Fibroblast of lung (primary cell): ENCODE data around the gene SLC39A1.

ENCODE experiments used
- EZH2 ChIP-seq: IDR thresholded peaks from 2 replicates; pipeline ENCODE4 v1.5.1; 2012; ENCODE audit warnings: low read length, control low read depth, mild to moderate bottlenecking; ENCODE audit errors: missing control alignments
- TF ChIP-seq, protein P1 (sequence below), 2 donors: IDR thresholded peaks in 1 of 2; conservative IDR thresholded peaks in 1 of 2; 1 replicate in 1 of 2; 2 replicates in 1 of 2; pipeline ENCODE4 v1.5.1; 2011 to 2012; ENCODE audit warnings: low read length in 2 of 2, control low read depth in 1 of 2, inconsistent platforms in 1 of 2, low read depth in 1 of 2, mild to moderate bottlenecking in 1 of 2

- TF ChIP-seq, protein P1, sequence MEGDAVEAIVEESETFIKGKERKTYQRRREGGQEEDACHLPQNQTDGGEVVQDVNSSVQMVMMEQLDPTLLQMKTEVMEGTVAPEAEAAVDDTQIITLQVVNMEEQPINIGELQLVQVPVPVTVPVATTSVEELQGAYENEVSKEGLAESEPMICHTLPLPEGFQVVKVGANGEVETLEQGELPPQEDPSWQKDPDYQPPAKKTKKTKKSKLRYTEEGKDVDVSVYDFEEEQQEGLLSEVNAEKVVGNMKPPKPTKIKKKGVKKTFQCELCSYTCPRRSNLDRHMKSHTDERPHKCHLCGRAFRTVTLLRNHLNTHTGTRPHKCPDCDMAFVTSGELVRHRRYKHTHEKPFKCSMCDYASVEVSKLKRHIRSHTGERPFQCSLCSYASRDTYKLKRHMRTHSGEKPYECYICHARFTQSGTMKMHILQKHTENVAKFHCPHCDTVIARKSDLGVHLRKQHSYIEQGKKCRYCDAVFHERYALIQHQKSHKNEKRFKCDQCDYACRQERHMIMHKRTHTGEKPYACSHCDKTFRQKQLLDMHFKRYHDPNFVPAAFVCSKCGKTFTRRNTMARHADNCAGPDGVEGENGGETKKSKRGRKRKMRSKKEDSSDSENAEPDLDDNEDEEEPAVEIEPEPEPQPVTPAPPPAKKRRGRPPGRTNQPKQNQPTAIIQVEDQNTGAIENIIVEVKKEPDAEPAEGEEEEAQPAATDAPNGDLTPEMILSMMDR (conservative IDR thresholded peaks at IDR 0.05 in 1 of 2, IDR thresholded peaks at IDR 0.05 in 1 of 2; ENCODE audit: low read depth in 1 of 2, low read length in 2 of 2), result no peak
- no peak for TF ChIP-seq EZH2
Measured at GRCh38 chr1:154012129-154012528, 48.8 kb upstream of the SLC39A1 start.
